Stromal cell of bone marrow (primary cell): ENCODE data around the gene ATP5F1D.

Source experiments
- DNase-seq: peaks from one replicate; pipeline ENCODE4 v3.0.0-alpha.2; 2012; ENCODE audit warnings: low read depth

Gene ATP5F1D

DNA sequence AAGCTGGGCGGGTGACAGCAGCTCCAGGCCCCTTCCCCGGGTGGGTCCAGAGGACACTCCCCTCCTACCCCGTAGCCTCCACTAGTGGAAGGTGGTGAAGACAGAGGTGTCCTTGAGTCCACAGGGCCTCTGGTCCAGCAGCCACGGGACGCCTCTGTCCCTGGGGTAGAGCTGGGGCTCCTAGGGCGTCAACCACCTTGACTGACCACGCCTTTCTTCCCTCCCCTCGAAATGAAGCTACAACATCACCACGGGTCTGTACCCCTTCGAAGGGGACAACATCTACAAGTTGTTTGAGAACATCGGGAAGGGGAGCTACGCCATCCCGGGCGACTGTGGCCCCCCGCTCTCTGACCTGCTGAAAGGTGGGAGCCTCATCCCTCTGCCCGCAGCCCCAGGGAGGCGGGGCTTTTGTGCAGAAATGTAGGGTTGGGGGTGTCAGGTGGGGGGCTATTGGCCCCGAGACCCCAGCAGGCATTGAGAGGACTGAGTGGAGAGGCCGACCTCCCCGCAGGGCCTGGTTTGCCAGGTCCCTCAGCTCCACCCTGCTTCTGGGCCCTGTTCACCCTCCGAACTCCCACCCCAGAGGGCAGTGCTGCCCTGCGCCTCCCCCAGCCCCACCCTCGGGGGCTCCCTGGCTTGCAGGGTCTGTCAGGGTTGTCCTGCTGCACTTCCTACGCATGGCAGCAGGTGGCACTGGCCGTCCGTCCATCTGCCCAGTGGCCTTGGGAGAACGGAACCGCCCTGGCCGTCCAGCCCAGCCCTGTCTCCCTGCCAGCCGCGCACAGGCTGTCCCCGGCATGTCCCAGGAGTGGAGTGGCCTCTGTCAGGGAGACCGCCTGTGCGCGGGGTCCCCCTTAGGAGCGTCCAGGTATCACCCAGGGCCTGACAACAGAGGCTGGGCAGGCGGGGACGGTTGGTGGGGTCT lies 20.3 kb upstream of the ATP5F1D start:
- no peak for DNase-seq

DNA sequence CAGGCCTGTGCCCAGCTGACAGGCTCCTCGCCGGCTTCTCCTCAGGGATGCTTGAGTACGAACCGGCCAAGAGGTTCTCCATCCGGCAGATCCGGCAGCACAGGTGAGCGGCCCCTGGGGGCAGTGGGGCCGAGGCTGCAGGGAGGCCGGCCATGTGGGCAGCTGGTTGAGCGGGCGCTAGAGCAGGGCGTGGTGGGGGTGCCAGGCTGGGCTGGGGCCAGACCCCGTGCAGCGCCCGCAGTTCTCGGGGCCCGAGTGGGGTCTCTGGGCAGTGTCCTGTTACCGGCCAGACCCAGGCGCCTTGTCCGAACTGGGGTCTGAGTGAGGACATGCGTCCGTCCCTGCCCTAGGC lies 19.7 kb upstream of the ATP5F1D start:
- DNase-seq = no peak

DNA sequence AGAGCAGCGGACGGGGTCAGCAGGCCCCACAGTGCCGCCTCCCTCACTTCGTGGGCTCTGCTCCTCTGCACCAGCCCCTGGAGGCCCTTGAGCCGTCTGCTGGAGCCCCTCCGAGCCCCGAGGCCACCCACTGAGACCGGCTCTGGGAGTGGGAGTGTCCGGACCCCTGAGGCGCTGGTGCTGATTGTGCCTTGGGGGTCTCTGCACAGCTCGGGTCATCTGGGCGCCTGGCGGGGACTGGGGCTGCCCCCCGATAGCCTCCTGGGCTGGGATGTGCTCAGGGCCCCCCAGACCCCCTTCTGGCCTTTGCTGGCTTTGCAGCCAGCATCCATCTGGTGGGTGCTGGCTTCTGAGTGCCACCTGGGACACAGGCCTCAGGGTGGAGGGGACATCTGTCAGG lies 19.2 kb upstream of the ATP5F1D start:
- no peak for DNase-seq

- no peak for DNase-seq
These were observed 18.3 kb upstream of the ATP5F1D start for GRCh38 chr19:1223018-1223855.

DNA sequence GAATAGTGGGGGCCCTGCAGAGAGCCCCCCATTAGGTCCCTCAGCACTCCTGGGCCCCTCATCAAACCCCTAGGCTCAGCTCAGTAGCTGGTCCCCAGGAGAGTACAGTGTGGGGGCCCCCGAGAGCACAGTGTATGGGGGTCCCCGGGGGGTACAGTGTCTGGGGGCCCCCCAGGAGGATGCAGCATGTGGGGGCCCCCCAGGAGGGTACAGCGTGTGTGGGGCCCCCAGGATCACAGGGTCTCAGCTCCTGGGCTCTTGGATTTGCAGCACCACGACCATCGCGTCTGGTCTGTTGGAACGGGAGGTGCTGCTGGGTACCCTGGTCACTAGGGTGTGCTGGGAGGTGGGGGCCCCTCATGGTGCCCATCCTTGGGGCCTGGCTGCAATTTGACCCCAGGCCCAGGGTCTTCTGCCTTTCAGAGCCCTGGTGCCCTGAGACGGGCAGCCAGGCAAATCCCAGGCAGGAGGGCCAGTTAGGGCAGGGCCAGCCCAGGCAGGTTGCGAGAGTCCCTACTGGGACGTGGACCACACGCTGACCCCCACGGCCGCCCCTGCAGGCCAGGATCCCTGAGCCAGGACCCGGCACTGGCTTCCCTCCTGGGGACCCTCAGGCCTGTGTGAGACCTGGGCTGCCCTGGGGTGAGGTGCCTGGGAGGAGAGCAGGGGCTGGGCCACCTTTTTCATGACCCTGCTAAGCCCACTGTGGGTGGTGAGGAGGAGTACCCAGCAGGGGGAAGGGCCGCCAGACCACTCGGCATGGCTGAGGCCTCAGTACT lies 17.3 kb upstream of the ATP5F1D start:
- DNase-seq = no peak

GRCh38 chr19:1224847-1225246 lies 16.7 kb upstream of the ATP5F1D start:
- DNase-seq = no peak

GRCh38 chr19:1225440-1226226 lies 15.9 kb upstream of the ATP5F1D start:
- DNase-seq = no peak

GRCh38 chr19:1226227-1226518 lies 15.4 kb upstream of the ATP5F1D start:
- no peak for DNase-seq

- DNase-seq = no peak
These were observed 14.8 kb upstream of the ATP5F1D start for GRCh38 chr19:1226522-1227303.

- DNase-seq = no peak
These were observed 14.1 kb upstream of the ATP5F1D start for GRCh38 chr19:1227304-1228054.

GRCh38 chr19:1228161-1228957 lies 13.2 kb upstream of the ATP5F1D start:
- DNase-seq = no peak

- no peak for DNase-seq
These were observed 12.3 kb upstream of the ATP5F1D start for GRCh38 chr19:1229056-1229923.

GRCh38 chr19:1229924-1230782 lies 11.4 kb upstream of the ATP5F1D start:
- no peak for DNase-seq

DNA sequence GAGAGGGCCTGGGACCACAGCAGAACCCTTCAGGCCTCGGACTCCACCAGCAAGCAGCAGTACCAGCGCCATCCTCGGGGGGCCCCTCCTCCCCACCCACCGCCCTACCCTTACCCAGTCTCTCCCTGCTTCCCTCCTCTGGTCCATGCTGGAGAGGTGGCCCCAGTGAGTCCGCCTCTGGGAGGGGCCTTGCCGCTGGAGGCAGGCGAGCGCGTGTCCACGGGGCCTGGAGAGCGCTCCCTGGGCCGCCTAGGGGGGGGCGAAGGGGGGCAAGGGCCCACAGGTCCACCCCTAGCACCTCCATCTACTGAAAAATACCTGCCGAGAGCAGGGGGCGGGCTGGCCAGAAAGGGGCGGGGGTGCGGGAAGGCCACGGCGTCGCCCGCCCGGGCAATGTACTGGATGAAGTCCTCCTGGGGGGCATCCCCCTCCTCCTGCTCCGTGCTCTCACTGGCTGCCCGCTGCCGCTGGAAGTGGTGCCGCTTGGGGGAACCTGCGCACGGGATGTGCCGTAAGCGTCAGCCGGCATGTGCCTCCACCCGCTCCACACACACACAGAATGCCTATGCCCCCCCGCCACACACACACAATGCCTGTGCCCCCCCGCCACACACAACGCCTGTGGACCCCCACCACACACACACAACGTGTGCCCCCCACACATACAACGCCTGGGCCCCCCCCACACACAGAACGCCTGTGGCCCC lies 10.6 kb upstream of the ATP5F1D start:
- no peak for DNase-seq

- DNase-seq = no peak
These were observed 9.6 kb upstream of the ATP5F1D start for GRCh38 chr19:1231729-1232637.

DNA sequence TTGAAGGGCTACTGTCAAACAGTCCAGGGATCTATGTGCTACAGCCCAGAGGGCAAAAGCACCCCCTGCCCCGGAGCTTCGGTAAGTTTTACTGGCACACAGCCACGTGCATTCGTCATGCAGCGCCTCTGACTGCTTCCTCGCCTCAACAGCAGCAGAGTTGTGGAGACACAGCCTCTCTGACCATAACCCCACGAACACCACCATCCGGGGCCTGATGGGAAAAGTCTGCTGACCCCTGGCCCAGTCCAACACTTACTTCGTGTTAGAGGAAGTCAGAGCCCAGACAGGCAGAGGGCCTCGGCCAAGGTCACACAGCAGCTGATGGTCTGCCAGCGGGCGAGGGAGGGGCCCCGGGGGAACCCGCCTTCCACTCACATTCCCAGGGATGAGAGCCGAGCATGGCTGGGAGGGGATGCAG lies 8.9 kb upstream of the ATP5F1D start:
- no peak for DNase-seq
